Measurements from ENCODE around the gene CLMN. TPM values are rescaled to one million over a fixed set of nuclear protein-coding genes. Genes with fewer than 3 reads are reported as not detected.

The CLMN gene
- total and polyA plus RNA-seq, 2 of the 4 experiments (the other 2 are of a cell fraction), result 0.10 to 0.18 TPM

- no peak overlapping the region for H2AK5ac ChIP-seq (ENCODE audit: low read depth, low read length)
- no peak overlapping the region for H3K14ac ChIP-seq (replicated peaks; ENCODE audit: low read depth, low read length)
- no peak overlapping the region for H3K56ac ChIP-seq (ENCODE audit: extremely low read depth, insufficient read depth, low read length)
- ATAC-seq (ENCODE audit: low read depth), result no peak
- no peak overlapping the region for H2BK20ac ChIP-seq (ENCODE audit: low read depth, low read length)
- no peak overlapping the region for H3K4me3 ChIP-seq (ENCODE audit: insufficient read depth, low read depth, low read length)
- no peaks in the 10 kb centered on the region for H4K20me1 ChIP-seq (ENCODE audit: insufficient read depth, low read length)
- no peak overlapping the region for H3K23ac ChIP-seq (ENCODE audit: low read depth, low read length)
- intact Hi-C loops (cut with micrococcal nuclease) (no loop called here), in situ Hi-C loops (cut with MboI; ENCODE audit: low sequenced_read_pairs) (no loop called here), dilution Hi-C loops (cut with HindIII; ENCODE audit: low sequenced_read_pairs, unreplicated experiment) (no loop called here)
- POLR2A ChIA-PET (ENCODE audit: unreplicated experiment), result no interaction called here
- no peak overlapping the region for H3K4ac ChIP-seq (ENCODE audit: low read depth, low read length)
- H3K18ac ChIP-seq (ENCODE audit: low read depth, low read length), result peak overlapping the region; percentile 16; the same call in 1 of the 2 replicates
- no peak overlapping the region for H2AK9ac ChIP-seq (replicated peaks; ENCODE audit: low read depth, low read length, poor library complexity)
- no peak overlapping the region for H4K91ac ChIP-seq (ENCODE audit: insufficient read depth, low read depth, low read length)
- no peak overlapping the region for H3K9ac ChIP-seq (ENCODE audit: low read depth, low read length)
- peak overlapping the region; percentile 18; the same call in 1 of the 2 replicates for H4K5ac ChIP-seq (ENCODE audit: low read depth, low read length)
- no peak overlapping the region; the same call in 1 of the 2 replicates for H3K27ac ChIP-seq (ENCODE audit: insufficient read depth, low read length)
- no peak overlapping the region for H2AFZ ChIP-seq (replicated peaks; ENCODE audit: low read length, poor library complexity)
- no peak for DNase-seq
- H3K4me2 ChIP-seq (ENCODE audit: low read depth, low read length), result no peak overlapping the region
- no TSS peak for BruUV-seq (replicated peaks)
- H3K27me3 ChIP-seq (ENCODE audit: control insufficient read depth, insufficient read depth, low read length), result no peaks in the 10 kb centered on the region; the same call in 1 of the 2 replicates
- H3K9me1 ChIP-seq (ENCODE audit: insufficient read depth, low read length), result no peaks in the 10 kb centered on the region
- no peak overlapping the region for H2BK5ac ChIP-seq (ENCODE audit: low read depth, low read length, poor library complexity, severe bottlenecking)
- H2BK120ac ChIP-seq (ENCODE audit: low read depth, low read length), result no peak overlapping the region
- 0 out of 2 replicates have a peak, but pooled peaks cover 2% of the 10 kb centered on the region for H3K9me3 ChIP-seq (ENCODE audit: control insufficient read depth, insufficient read depth, low read length)
- H3K36me3 ChIP-seq (ENCODE audit: control insufficient read depth, insufficient read depth, low read length), result no peaks in the 10 kb centered on the region
- TF ChIP-seq MAZ (IDR thresholded peaks at IDR 0.05; ENCODE audit: borderline replicate concordance, low read depth, low read length) (no peak), CHD1 (IDR thresholded peaks at IDR 0.05; ENCODE audit: low read depth, low read length) (no peak), SMC3 (IDR thresholded peaks at IDR 0.05; ENCODE audit: low read depth, low read length) (no peak), BHLHE40 (IDR thresholded peaks at IDR 0.05; ENCODE audit: low read depth, low read length) (no peak), POLR2A (IDR thresholded peaks at IDR 0.05; ENCODE audit: low read depth, low read length) (no peak), RCOR1 (IDR thresholded peaks at IDR 0.05; ENCODE audit: insufficient replicate concordance, low read length) (no peak), RAD21 (IDR thresholded peaks at IDR 0.05; ENCODE audit: low read length) (no peak), MAFK (IDR thresholded peaks at IDR 0.05; ENCODE audit: low read depth, low read length) (no peak), MXI1 (IDR thresholded peaks at IDR 0.05; ENCODE audit: borderline replicate concordance, low read depth, low read length) (no peak), CEBPB (IDR thresholded peaks at IDR 0.05; ENCODE audit: low read depth, low read length) (no peak), FOS (IDR thresholded peaks at IDR 0.05; ENCODE audit: low read depth, low read length) (no peak), NFE2L2 (IDR thresholded peaks at IDR 0.05; ENCODE audit: low read depth, low read length) (no peak), USF2 (IDR thresholded peaks at IDR 0.05; ENCODE audit: low read depth, low read length) (no peak), CTCF (conservative IDR thresholded peaks at IDR 0.05; ENCODE audit: low read depth, low read length) (no peak), RFX5 (IDR thresholded peaks at IDR 0.05; ENCODE audit: low read depth, low read length) (no peak)
- no peak overlapping the region for H2BK15ac ChIP-seq (ENCODE audit: low read depth, low read length)
- no peaks in the 10 kb centered on the region for H3K79me1 ChIP-seq (ENCODE audit: low read depth in 1 of 2, low read length in 2 of 2)
- H4K8ac ChIP-seq (ENCODE audit: low read depth in 2 of 2, low read length in 2 of 2), result no peak overlapping the region
- CTCF ChIA-PET, result no interaction called here
- H3K4me1 ChIP-seq (ENCODE audit: control insufficient read depth, insufficient read depth, low read length), result peaks cover 7% of the 10 kb centered on the region; the same call in 1 of the 2 replicates
- 20% methylated on average over 1 of the region's 11 CpGs; no CpG with 5 or more reads in 1 of the 2 experiments for WGBS, 2 experiments (ENCODE audit: extremely low coverage in 2 of 2, insufficient read length in 1 of 2)
Observed at GRCh38 chr14:95185767-95186392, 133.8 kb downstream of the CLMN start.

Measured in IMR-90 (cell line).